Stomach (tissue), 4 donors: ENCODE measurements around the gene CYP4F8.

Source experiments
- CTCF ChIP-seq, 7 experiments: fragments of 450-650 bp in 4 of 7; fragments of 200-600 bp in 3 of 7; sonication (generic) in 3 of 7; IDR thresholded peaks; one replicate each; pipeline ENCODE4 v1.5.1; 2016 to 2019; ENCODE audit warnings: antibody characterized with exemption in 7 of 7, control low read depth in 2 of 7, mild to moderate bottlenecking in 1 of 7
- POLR2AphosphoS5 ChIP-seq, 3 donors: sonication (generic); formaldehyde crosslinking; IDR thresholded peaks; one replicate each; pipeline ENCODE4 v1.6.1; 2016; ENCODE audit warnings: antibody characterized with exemption in 3 of 3

GRCh38 chr19:15623711-15624318, 8.8 kb downstream of the CYP4F8 start:
- no peak for TF ChIP-seq POLR2AphosphoS5 (IDR thresholded peaks at IDR 0.05)
- no peak for TF ChIP-seq CTCF (IDR thresholded peaks at IDR 0.05)
